ENCODE results near the gene SLC44A3.
A peak's percentile ranks its signal among the peaks of the same experiment; 100 is the strongest.

The SLC44A3 gene

DNA sequence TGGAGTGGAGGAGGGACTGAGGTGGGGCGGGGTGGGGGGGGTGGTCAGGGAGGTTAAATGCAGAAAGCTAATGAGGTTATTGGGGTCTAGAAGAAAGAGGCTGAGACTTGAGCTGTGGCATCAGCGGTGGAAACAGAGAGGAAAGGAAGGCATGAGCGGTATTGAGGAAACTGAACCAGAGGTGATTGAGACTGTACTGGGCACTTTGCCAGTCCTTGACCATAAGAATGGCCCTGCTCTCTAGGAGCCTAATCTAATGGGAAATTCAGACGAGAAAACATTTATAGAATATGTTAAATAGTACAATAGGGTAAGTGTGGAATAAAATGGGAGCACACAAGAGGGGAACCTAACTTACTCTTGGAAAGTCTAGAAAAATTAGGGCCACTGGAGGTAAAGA lies 23.7 kb downstream of the SLC44A3 start:
- H3K4me3 ChIP-seq (ENCODE audit: low read depth, low read length): no peak overlapping the region
- TF ChIP-seq, protein P1, sequence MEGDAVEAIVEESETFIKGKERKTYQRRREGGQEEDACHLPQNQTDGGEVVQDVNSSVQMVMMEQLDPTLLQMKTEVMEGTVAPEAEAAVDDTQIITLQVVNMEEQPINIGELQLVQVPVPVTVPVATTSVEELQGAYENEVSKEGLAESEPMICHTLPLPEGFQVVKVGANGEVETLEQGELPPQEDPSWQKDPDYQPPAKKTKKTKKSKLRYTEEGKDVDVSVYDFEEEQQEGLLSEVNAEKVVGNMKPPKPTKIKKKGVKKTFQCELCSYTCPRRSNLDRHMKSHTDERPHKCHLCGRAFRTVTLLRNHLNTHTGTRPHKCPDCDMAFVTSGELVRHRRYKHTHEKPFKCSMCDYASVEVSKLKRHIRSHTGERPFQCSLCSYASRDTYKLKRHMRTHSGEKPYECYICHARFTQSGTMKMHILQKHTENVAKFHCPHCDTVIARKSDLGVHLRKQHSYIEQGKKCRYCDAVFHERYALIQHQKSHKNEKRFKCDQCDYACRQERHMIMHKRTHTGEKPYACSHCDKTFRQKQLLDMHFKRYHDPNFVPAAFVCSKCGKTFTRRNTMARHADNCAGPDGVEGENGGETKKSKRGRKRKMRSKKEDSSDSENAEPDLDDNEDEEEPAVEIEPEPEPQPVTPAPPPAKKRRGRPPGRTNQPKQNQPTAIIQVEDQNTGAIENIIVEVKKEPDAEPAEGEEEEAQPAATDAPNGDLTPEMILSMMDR (IDR thresholded peaks at IDR 0.05; ENCODE audit: borderline replicate concordance, insufficient read depth, low read depth, low read length): no peak

DNA sequence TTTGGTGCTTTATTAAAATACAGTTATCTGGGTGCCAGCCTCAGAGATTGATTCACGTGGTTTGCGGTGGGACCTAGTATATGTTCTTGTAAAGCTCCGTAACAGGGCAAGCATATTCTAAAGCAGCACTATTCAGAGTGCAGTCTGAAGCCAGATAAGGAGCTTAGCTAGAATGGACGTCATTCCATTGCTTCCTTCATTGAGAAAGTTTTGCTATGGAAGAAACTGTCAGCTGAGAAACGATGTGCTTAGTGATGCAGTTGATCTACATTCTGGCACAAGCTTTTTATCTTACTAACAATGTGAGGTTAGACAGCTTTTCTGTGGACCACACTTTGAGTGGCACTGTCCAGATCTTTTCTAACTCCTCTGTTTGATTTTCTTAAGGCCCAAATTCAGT lies 26.2 kb downstream of the SLC44A3 start:
- TF ChIP-seq, protein P1 (IDR thresholded peaks at IDR 0.05; ENCODE audit: borderline replicate concordance, insufficient read depth, low read depth, low read length): no peak
- no peak overlapping the region for H3K4me3 ChIP-seq (ENCODE audit: low read depth, low read length)

DNA sequence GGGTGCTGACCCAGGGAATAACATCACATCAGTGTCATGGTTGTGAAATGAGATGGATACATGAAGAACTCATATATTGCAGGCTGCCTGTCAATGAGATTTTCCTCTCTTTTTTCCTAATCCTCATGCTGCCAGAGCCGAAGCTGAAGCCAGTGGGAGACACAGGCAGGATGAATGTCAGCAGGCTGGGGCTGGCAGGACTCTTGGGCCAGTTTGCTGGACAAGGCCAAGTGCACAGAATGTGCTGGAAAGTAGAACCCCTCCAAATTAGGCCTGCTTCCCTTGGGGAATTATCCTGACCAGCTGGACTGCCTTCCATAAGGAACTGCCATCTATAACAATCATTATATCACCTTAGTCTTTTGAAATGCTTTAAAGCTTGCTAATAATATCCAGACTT lies 31.4 kb downstream of the SLC44A3 start:
- no peak overlapping the region for H3K4me3 ChIP-seq (ENCODE audit: low read depth, low read length)
- TF ChIP-seq, protein P1 (IDR thresholded peaks at IDR 0.05; ENCODE audit: borderline replicate concordance, insufficient read depth, low read depth, low read length): no peak

DNA sequence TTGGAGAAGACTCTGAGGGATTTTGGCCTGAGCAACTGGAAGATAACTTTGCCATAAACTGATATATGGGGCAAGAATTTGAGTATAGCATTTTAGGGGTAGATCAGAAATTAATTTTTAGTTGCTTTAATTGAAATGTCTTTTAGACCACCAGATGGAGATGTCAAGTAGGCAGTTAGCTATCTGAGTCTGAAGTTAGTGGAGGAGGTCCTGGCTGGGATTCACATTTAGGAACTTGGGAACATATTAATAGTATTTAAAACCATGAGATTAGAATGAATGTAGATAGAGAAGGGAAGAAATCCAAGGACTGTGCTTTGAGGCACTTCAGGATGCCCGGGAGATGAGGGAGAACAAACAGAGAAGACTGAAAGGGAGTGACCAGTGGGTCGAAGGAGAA lies 32.6 kb downstream of the SLC44A3 start:
- TF ChIP-seq, protein P1 (IDR thresholded peaks at IDR 0.05; ENCODE audit: borderline replicate concordance, insufficient read depth, low read depth, low read length): no peak
- no peak overlapping the region for H3K4me3 ChIP-seq (ENCODE audit: low read depth, low read length)

DNA sequence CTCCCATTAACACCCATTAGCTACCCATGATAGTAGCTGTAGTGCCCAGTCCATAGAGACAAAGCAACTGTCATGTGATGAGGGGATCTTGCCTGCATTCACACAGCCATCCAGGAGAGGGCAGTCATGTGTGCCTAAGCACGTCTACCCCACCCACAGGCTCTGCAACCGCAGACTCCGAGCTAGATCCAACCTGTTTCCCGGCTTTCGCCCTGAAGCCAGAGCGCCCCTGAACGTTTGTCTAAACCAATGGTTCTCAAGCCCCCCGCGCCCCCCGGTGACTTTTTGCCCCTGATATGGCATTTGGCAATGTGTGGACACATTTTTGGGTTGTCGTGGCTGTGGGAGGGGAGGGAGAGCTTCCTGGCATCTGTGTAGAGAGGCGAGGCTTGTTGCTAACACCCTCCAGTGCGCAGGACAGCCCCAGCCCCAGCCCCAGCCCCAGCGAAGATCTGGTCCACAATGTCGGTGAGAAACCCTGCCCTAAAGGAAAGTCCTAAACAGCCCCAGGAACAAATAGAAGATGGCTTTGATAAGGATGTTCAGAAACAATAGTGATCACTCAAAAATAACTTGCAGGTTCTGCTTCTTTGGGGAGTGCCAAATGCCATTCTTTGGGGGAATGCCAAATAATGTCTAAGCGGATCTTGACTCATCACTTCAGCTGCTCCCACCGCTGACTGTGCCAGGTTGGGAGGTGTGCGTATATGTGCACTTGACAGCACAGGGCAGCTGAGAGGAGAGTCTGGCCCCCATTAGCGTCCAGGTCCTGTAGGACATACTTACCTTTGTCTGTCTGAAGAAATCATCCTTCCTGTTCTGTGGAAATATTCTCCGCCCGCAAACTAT lies 34.5 kb downstream of the SLC44A3 start:
- TF ChIP-seq, protein P1 (IDR thresholded peaks at IDR 0.05; ENCODE audit: borderline replicate concordance, insufficient read depth, low read depth, low read length): peak; percentile 92
- H3K4me3 ChIP-seq (ENCODE audit: low read depth, low read length): no peak overlapping the region

DNA sequence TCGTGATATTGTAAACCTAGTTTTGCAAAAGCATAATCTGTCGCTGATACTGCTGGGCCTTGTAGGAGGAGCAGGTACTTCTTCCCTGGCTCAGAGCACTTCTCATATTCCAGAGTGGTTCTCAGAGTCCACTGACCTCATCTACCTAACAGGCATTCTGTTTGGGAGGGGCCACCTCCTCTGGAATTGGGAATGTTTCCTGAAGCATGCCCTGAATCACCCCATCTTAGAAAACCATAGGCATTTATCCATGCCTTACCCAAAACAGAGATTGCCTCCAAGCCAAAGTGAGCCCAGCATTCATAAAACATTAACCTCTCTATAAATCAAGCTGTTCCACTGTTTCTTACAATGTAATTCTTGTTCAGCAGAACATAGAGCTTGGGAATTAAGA lies 35.1 kb downstream of the SLC44A3 start:
- no peak overlapping the region for H3K4me3 ChIP-seq (ENCODE audit: low read depth, low read length)
- TF ChIP-seq, protein P1 (IDR thresholded peaks at IDR 0.05; ENCODE audit: borderline replicate concordance, insufficient read depth, low read depth, low read length): no peak

DNA sequence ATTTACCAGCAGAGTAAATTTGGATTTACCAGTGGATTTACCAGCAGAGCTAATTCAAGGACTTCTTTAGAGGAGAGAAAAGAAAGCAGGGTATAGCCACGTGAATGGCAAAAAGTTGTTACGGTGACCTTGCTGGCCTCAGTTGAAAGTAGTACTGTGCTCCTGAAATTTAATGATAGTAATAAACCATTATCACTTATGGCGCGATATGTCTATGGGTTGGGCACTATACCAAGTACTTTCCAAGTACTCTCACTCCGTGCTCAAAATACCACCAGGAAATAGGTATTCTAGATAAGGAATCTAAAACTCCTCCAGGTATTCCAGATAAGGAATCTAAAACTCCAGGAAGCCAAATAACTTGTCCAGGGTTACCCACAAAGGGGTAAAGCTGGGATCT lies 35.8 kb downstream of the SLC44A3 start:
- H3K4me3 ChIP-seq (ENCODE audit: low read depth, low read length): no peak overlapping the region
- TF ChIP-seq, protein P1 (IDR thresholded peaks at IDR 0.05; ENCODE audit: borderline replicate concordance, insufficient read depth, low read depth, low read length): no peak

Measured in GM12875 (cell line).